Activated CD8-positive, alpha-beta memory T cell treated with anti-CD3 and anti-CD28 coated beads for 36 hours (primary cell): Measurements from ENCODE around the gene MAPK9. TPM values are rescaled to one million over a fixed set of nuclear protein-coding genes. Genes with fewer than 3 reads are reported as not detected.
"Not testable (repeated sequence)": the region's sequence is repeated elsewhere in the genome, so short reads cannot be mapped to it uniquely, and the experiment has no call there.

Experiments used
- CTCF ChIA-PET: fragments of 350-600 bp; sonication (Branson Sonifier 250); formaldehyde crosslinking; loops from one replicate; lab custom pipeline; 2021; ENCODE audit warnings: antibody characterized with exemption; lab: Charles Lee
- POLR2A ChIA-PET: fragments of 350-600 bp; sonication (Branson Sonifier 250); formaldehyde crosslinking; loops from one replicate; lab custom pipeline; 2021; ENCODE audit warnings: antibody characterized with exemption; lab: Charles Lee
- total RNA-seq, 2 experiments: library from RNA; stranded (reverse); gene quantifications; one replicate each; pipeline ENCODE4 v1.2.3, GENCODE V29; 2021

The MAPK9 gene
- total RNA-seq, 2 experiments from 2014 or later = 43.4 to 46.3 TPM

DNA sequence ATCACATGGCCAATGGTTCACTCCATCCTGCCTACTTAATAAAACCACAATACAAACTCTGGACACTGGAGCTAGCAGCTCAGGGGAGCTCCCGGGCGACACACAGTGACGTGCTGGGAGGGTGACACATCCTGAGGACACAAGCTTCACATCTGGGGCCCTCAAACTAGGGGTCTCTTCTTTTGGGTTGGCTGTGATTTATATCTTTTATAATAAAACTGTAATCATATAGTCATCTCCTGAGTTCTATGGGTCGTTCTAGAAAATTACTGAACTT lies 12.1 kb upstream of the MAPK9 start:
- CTCF ChIA-PET = interaction anchor here (0.6 to 0.9 kb wide), 3 partner anchors 8 to 25 kb away, joined by 3 to 4 read pairs (median 4); no protein-coding TSS in a partner anchor
- POLR2A ChIA-PET = no interaction called here

DNA sequence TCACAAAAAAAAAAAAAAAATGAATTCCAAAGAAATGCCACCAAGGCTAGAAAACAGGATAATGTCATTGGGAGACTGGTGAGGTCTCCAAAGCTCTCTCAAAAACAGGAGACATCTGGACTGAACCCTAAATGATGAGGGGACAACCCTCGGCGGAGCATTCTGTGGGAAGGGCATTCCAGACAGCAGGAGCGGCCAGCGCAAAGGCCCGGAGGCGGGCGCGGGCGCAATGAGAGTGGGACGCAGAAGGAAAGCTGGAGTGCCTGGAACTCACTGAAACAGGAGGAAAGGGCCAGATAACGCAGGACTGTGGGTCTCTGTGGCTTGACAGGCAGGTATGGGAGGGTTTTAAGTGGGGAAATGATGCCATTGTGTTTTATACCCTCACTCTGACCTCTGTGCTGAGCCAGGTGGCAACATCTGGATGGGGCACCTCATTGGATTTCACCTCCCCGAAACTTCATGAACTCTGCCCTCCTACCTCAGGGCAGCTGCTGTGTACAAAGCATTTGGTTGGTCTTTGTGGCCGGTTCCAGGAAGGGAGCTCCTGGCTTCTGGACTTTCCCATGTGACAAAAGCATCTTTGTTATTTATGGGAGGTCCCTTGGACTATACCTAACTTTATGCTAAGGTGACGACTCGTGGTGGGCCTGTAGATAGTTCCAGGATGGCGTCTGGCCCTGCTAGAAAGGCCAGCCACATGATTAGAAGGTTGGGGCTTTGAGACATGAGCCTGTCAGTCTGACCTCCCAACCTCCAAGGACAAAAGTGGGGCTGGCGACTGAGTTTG lies 11.5 kb upstream of the MAPK9 start:
- CTCF ChIA-PET = interaction anchor here (0.7 kb wide), 1 partner anchor 25 kb away, joined by 4 read pairs; no protein-coding TSS in a partner anchor
- POLR2A ChIA-PET = no interaction called here

DNA sequence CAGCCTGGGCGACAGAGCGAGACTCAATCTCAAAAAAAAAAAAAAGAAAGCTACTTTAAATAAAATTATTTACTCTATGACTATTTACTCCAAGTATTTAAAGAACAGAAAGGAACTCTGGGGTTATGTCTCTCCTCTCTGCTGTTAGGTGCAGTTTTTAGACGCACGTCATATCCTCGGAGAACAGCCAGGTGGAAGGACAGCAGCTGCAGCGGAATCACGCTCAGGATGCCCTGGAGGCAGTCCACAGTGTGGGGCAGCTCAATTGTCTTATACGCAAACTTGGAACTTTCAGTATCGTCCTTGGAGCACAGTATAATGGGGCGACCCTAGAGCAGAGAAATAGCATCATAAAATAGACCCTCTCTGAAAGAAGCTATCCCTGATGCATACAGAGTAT lies 10.4 kb upstream of the MAPK9 start:
- CTCF ChIA-PET = interaction anchor here (0.9 to 1.4 kb wide), 2 partner anchors 9 to 12 kb away, joined by 4 to 7 read pairs; no protein-coding TSS in a partner anchor
- POLR2A ChIA-PET = no interaction called here

DNA sequence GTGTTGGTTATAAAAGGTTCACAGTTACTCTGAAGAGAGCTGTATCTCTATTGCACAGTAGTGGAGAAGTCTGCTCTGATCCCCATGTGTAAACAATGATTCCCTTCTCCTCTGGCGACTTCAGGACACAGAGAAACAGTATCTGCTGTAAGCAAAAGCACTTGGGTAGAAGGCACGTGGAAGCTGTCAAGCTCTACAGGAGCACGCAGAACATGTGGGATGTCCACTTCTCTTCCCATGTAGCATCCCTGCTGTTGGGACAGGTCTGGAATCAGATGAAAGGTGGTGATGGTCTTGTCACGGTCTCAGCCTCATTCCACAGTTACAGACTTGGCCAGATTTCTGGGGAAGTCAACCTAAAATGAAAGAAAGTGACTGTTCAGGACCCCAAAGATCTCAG lies 9.4 kb upstream of the MAPK9 start:
- ChIA-PET POLR2A (no interaction called here), CTCF (interaction anchor here (1.1 kb wide), 1 partner anchor 15 kb away, joined by 4 read pairs; no protein-coding TSS in a partner anchor)

DNA sequence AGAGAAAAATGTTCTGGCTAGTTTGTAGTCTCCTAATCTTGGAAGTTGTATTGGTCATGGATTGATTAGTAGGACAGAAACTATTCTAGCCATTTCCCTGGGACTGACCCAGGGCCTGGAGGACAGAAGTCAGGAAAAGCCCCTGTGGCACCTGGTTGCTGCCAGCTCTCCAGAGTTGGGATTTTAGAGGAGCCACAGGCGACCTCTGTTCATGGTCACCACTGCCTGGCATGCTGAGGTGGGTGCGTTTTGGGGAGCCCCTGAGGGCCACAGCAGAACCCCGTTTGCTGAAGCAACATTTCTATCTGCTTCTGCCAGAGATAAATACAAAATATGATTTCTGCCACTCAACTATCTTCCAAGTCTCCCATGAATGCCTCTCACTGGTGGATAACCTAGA lies 7.6 kb upstream of the MAPK9 start:
- CTCF ChIA-PET = no interaction called here

DNA sequence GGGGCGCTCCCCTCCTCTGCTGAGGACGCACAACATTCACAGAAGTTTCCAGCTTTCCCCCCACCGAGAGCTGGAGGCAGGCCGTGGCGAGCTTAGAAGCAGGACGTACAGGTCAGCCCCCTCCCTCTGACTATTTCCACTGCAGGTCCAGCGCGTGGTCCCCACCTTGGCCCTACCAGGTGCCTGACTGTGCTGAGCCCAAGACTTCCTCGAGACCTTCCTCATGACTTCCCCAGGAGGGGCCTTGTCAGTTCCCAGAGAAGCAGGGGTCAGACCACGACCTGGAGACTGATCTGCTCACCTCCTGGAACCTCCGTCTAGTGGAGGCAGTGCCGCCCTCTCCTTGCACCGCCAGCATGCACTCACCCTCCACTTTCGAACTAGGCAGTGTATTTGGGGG lies 7.1 kb upstream of the MAPK9 start:
- POLR2A ChIA-PET, CTCF ChIA-PET: not testable (repeated sequence)

More for the DNA sequence above, 7.6 kb upstream of the MAPK9 start:
- POLR2A ChIA-PET = no interaction called here

DNA sequence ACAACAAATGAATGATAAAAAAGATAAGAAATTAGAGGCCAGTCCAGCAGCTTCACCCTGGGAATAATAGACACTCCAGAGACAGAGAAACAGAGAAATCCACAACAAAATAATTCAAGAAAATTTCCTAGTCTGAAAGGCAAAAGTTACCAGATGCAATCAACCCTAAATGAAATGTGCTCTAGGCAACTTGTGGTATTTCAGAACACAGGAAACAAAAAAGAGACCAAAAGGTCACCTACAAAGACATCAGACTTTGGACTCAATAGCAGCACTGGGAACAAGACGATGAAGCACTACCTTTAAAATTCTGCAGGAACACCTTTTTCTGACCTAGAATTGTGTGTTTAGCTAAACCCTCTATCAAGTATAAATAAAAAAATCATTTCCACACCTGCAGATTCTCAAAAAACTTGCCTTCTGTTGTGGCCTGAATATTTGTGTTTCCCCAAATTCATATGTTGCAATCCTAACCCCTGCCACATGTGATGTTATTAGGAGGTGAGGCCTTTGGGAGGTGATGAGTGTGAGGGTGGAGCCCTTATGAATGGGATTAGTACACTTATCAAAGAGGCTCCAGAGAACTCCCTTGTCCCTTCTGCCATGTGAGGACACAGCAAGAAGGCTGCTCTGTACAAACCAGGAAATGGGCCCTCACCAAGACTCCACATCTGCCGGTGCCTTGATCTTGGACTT lies 5.9 kb upstream of the MAPK9 start:
- ChIA-PET POLR2A (no interaction called here), CTCF (interaction anchor here (0.7 kb wide), 1 partner anchor 240 kb away, joined by 3 read pairs; no protein-coding TSS in a partner anchor)

DNA sequence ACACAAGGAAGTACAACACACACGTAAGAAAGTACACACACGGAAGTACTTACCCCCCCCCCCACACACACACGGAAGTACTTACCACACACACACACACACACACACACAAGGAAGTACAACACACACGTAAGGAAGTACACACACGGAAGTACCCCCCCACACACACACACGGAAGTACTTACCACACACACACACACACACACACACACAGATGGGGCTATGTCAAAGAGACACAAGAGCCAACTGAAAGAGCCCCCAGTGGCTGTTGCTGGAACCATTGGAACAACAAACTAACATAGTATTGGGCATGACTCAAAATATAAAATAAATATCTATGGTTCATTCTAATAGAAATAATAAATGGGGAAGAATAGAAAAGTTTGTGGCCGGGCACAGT lies 4.9 kb upstream of the MAPK9 start:
- ChIA-PET POLR2A (no interaction called here), CTCF (no interaction called here)

DNA sequence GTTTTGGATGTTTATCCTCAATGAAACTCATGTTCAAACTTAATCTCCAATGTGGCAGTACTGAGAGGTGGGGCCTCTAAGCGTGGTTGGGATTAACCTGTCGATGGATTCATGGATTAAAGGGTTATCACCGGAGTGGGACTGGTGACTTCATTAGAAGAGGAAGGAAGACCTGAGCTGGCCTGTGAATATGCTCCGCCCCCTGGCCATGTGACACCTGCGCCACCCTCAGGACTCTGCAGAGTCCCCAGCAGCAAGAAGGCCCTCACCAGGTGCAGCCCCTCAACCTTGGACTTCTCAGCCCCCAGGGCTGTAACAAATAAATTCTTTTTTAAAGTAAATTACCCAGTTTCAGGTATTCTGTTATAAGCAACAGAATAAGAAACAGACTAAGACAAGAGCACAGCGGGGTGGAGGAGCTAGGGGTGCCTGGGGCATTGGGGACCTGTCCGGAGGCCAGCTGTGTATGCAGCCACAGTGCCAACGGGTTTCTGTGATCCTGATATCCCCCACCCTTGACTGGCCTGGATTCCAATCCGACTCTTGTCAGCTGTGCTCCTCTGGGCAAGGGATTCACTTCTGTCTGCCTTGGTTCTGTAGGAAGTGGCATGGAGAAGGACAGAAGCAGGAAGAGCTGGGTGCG lies 3.2 kb upstream of the MAPK9 start:
- ChIA-PET POLR2A (no interaction called here), CTCF (interaction anchor here (0.8 to 6.0 kb wide), 5 partner anchors 9 to 178 kb away, joined by 3 to 54 read pairs (median 6); no protein-coding TSS in a partner anchor)

DNA sequence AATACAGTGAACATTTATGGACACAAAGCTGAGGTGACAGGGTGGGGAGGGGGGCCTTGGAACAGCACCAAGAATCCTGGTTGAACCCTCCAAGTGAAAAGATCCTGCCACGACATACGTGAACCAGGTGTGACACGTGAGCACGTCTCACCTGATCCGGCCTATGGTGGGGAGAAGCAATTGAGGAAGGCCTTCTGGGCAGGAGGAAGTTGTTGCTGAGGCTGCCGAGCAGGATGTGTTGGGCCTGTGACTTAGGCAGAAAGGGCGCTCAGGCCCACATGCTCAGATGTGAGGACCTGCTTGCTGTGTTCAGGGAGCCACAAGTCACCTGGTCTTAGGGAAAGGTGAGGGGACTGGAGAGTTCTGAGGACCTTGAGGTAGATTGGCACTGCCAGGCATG lies 2.5 kb upstream of the MAPK9 start:
- ChIA-PET CTCF (interaction anchor here (0.8 to 6.0 kb wide), 6 partner anchors 13 to 179 kb away, joined by 3 to 54 read pairs (median 4); partner anchors contain the start of gene GFPT2), POLR2A (interaction anchor here (1.8 kb wide), 1 partner anchor 34 kb away, joined by 6 read pairs; no protein-coding TSS in a partner anchor)

DNA sequence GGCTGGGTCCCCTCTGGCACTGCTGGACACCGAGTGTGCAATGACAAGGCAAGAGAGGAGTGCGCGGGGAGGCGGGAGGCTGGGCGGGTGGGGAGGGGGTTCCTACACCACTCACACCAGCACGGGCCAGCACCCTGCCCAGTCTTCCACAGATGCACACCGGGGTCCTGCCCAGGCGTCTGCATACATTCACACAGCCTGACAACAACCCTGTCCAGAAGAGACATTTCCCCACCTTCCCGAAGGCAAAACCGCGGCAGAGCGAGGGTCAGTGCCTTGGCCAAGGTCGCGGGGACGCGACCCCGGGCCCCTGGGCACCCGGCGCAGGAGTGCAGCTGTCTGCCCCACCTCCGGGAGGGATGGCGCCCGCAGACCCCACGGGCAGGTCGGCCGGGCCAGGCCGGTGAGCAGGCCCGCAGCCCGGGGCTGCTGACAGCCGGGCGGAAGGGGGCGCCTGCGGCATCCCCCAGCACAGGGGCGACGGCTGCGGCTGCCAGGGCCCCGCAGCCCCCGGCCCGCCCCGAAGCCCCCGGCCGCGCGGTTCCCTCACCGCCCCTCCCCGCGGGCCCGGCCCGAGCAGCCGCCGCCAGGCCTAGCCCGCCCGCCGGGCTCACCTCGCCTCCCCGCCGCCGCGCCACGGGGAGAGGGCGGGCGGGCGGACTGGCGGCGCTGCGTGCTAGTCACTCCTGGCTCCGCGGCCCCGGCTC lies 496 bp downstream of the MAPK9 start:
- CTCF ChIA-PET = interaction anchor here (1.3 to 6.0 kb wide), 3 partner anchors 24 to 38 kb away, joined by 4 to 54 read pairs (median 35); no protein-coding TSS in a partner anchor
- POLR2A ChIA-PET = interaction anchor here (0.6 kb wide), 1 partner anchor 569 kb away, joined by 5 read pairs; no protein-coding TSS in a partner anchor

DNA sequence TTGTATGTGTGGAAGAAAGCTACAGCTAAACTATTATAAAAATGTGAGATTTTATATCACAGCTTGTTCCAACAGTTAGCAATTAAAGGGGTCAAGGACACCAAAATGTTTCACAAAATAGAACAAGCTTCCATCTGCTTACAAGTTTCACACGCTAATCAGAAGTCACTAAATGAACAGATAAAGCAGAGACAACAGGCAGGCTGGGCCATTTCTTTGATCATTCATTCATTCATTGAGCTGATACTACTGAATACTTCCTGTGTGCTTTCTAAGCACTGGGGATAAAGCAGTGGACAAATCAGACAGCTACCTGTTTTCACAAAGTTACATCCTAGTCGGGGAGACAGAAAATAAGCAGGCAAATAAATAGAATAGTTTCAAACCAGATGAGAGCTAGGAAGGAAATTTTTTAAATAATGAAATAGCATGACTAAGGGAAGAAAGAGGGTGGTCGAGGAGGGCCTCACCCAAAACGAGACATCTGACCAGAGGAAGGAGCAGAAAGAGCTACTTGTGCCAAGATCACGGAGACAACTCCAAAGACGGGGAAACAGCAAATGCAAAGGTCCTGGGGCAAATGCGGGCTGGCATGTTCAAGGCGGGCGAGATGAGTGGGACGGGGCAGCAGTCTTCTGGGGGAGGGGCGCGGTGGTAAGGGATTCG lies 1.2 kb downstream of the MAPK9 start:
- POLR2A ChIA-PET = interaction anchor here (0.6 kb wide), 1 partner anchor 570 kb away, joined by 5 read pairs; no protein-coding TSS in a partner anchor
- CTCF ChIA-PET = interaction anchor here (1.3 to 6.0 kb wide), 2 partner anchors 25 to 39 kb away, joined by 4 to 35 read pairs; no protein-coding TSS in a partner anchor

DNA sequence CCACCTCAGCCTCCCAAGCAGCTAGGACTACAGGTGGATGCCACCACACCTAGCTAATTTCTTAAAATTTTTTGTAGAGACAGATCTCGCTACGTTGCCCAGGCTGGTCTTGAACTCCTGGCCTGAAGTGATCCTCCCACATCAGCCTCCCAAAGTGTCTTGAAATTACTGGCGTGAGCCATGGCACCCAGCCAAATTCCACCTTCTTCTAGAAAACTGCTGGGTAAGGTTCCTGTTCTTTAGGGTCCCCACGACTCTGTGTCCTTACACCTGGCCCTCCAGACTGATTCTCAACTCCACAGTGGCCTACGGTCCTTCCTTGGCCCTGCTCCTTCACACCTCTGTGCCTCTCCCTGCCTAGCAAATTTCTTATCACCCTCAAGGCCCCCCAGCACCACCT lies 1.9 kb downstream of the MAPK9 start:
- CTCF ChIA-PET = interaction anchor here (1.3 to 2.1 kb wide), 2 partner anchors 26 to 39 kb away, joined by 4 to 7 read pairs; no protein-coding TSS in a partner anchor
- POLR2A ChIA-PET = no interaction called here

DNA sequence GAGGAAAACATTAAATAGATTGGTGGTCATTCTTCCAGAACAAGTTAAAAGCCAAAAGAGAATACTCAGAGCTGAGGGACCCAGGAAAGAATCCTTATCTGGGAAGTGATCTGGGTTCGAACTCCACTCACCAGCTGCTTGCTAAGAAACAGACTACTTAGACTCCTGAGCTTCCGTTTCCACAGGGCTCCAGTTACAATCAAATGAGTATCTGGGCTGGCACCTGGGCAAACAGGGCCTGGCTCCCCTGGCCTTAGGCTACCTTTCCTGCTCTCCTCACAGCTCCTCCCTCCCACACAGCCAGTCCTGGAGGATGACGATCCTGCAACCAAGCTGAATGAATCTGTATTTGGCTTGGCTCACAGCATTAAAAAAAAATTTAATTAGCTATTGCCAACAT lies 2.5 kb downstream of the MAPK9 start:
- POLR2A ChIA-PET = no interaction called here

DNA sequence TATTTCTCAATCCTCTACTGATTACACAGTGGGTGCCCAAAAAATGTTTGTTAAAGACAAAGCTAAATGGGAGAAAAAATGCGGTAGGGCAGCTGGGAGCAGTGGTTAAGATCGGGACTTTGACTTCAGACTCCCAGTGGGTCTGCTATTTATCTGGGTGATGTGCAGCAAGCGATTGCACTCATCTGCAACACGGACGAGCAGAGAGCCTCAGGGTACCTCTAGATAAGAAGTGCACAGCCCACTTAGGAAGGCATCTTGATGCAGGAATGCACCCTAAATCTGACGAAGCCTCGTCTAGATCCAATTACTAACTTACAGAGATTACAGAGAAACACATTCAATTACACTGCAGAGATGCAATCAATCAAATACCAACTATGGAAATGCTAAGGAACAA lies 4.0 kb downstream of the MAPK9 start:
- POLR2A ChIA-PET = no interaction called here
- CTCF ChIA-PET = no interaction called here

More for the DNA sequence above, 2.5 kb downstream of the MAPK9 start:
- CTCF ChIA-PET = interaction anchor here (2.1 kb wide), 1 partner anchor 39 kb away, joined by 7 read pairs; no protein-coding TSS in a partner anchor

DNA sequence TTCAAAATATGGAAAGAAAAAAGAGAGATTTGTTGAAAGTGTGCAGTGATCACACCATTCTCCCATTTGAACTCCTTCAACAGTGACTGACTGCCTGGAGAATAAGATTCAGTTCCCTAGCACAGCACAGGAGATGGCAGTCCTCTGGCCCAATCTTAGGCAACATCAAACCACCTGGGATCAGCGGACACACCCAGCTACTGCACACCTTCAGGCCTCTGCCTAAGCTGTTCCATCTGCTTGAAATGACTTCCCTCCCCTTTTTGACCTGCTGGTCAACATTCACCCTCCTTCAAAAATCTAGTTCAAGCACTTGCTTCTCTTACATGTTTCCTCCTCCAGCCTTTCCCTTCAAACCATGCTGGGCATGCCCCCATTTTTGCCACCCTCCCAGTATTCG lies 4.5 kb downstream of the MAPK9 start:
- ChIA-PET POLR2A (no interaction called here), CTCF (no interaction called here)

DNA sequence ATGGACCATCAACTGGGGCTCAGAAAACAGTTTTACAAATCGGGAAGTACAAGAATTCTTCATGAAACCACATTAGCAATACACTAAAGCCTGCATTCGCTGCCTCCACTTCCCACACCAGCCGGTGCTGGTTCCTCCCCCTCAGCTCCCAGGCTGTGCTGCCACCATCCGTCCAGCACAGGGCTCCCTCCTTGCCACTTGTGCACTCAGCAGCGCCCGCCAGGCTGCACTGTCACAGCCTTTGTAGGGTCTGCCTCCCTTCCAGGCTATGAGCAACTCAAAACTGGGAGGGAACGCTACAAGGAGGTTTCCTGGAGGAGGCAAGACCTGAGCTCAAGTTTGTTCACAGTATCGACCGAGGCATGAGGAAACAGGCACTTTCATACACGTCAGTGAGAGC lies 7.7 kb downstream of the MAPK9 start:
- ChIA-PET POLR2A (no interaction called here), CTCF (interaction anchor here (1.4 kb wide), 1 partner anchor 9 kb away, joined by 6 read pairs; no protein-coding TSS in a partner anchor)

DNA sequence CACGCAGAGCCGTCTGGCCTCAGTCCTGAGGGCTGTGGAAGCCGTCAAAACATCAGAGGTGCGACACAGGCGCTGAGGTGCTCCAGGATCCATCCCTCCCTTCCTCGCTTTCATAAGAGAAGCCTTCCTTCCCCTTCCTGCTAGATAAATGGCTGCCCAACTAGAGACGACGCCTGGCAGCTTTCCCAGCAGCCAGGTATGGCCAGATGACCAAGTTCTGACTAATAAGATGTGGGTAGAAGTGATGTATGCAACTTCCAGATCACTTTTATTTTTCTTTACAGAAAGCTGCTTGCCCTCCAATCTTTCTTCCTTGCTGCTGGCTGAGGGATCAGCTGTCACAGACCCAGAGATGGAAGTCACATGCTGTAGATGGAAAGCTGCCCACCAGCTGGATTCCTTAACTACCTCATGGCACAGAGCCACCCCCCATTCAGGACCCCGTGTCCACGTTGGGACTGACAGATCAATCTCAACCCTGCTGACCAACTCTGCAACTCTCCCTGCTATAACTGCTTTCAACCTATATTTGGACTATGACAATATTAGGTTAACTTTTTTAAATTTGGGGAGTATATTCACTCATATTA lies 8.8 kb downstream of the MAPK9 start:
- ChIA-PET CTCF (interaction anchor here (1.4 kb wide), 1 partner anchor 10 kb away, joined by 6 read pairs; no protein-coding TSS in a partner anchor), POLR2A (no interaction called here)
